ENCODE measurements around the gene CHRND.
A peak's percentile ranks its signal among the peaks of the same experiment; 100 is the strongest.

CHRND gene

GRCh38 chr2:232488097-232488711, 37.8 kb upstream of the CHRND start:
- DNase-seq: no peak

- no peak for DNase-seq
Observed at GRCh38 chr2:232488721-232489300, 37.1 kb upstream of the CHRND start.

- no peak for DNase-seq
Observed at GRCh38 chr2:232489516-232490220, 36.3 kb upstream of the CHRND start.

- DNase-seq: no peak
Observed at GRCh38 chr2:232490221-232491138, 35.5 kb upstream of the CHRND start.

- no peak for DNase-seq
Observed at GRCh38 chr2:232491139-232491780, 34.7 kb upstream of the CHRND start.

GRCh38 chr2:232492236-232492848, 33.6 kb upstream of the CHRND start:
- DNase-seq: no peak

- no peak for DNase-seq
Observed at GRCh38 chr2:232492963-232493700, 32.8 kb upstream of the CHRND start.

GRCh38 chr2:232493701-232494474, 32.1 kb upstream of the CHRND start:
- no peak for DNase-seq

GRCh38 chr2:232494542-232494941, 31.4 kb upstream of the CHRND start:
- DNase-seq: no peak

GRCh38 chr2:232495292-232495691, 30.7 kb upstream of the CHRND start:
- DNase-seq: no peak

GRCh38 chr2:232496501-232497270, 29.3 kb upstream of the CHRND start:
- no peak for DNase-seq

GRCh38 chr2:232497348-232497747, 28.6 kb upstream of the CHRND start:
- DNase-seq: no peak

GRCh38 chr2:232498452-232498851, 27.5 kb upstream of the CHRND start:
- no peak for DNase-seq

GRCh38 chr2:232501331-232501771, 24.6 kb upstream of the CHRND start:
- DNase-seq: no peak

- no peak for DNase-seq
Observed at GRCh38 chr2:232501794-232502390, 24.1 kb upstream of the CHRND start.

GRCh38 chr2:232502511-232502910, 23.4 kb upstream of the CHRND start:
- DNase-seq: no peak

- DNase-seq: peak; percentile 35
Observed at GRCh38 chr2:232502911-232503808, 22.8 kb upstream of the CHRND start.

- DNase-seq: no peak
Observed at GRCh38 chr2:232503809-232504323, 22.1 kb upstream of the CHRND start.

Data from EL (cell line).